ENCODE results near the gene SLC10A1.
"Not testable (repeated sequence)": the region's sequence is repeated elsewhere in the genome, so short reads cannot be mapped to it uniquely, and the experiment has no call there.

DNA sequence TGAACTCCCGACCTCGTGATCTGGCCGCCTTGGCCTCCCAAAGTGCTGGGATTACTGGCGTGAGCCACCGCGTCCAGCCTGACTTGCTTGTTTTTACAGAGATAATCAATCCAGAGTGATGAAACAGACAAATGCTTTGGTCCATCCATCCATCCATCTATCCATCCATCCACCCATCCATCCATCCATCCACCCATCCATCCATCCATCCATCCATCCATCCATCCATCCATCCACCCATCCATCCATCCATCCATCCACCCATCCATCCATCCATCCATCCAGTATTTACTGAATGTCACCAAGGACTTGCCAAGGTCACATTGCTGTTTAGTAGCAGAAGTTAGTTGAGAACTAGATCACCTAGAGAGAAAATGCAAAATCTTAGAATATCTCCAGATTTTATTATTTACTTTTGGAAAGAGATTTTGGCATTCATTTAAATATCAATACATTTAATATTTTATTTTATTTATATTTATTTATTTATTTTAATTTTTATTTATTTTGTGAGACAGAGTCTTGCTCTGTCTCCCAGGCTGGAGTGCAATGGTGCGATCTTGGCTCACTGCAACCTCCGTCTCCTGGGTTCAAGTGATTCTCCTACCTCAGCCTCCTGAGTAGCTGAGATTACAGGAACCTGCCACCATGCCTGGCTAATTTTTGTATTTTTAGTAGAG is 65.0 kb downstream of the SLC10A1 start:
- TF ChIP-seq EP300, POLR2A, CTCF (IDR thresholded peaks at IDR 0.05): not testable (repeated sequence)
